DND-41 (cell line): Measurements from ENCODE around the gene BAIAP2.

Experiments
- ATAC-seq: fragments of 200-7000 bp; cut with Tn5 transposase; 3 replicates; pipeline ENCODE4 v1.9.1; 2021; ENCODE audit warnings: low read depth; ENCODE audit not compliant: insufficient read depth
- DNase-seq: peaks from one replicate; pipeline ENCODE4 v3.0.0-alpha.2; 2020
- H2AFZ ChIP-seq: 2 replicates; pipeline ENCODE4 v1.6.0; 2012; ENCODE audit warnings: low read depth, low read length
- H3K27ac ChIP-seq: 2 replicates; pipeline ENCODE4 v1.5.1; 2012; ENCODE audit warnings: low read length, inconsistent platforms
- H3K27me3 ChIP-seq: fragments of 200-600 bp; sonication (generic); 2 replicates; pipeline ENCODE4 v1.6.0; 2012; ENCODE audit warnings: low read length, mild to moderate bottlenecking, inconsistent platforms; ENCODE audit not compliant: insufficient read depth, poor library complexity
- H3K36me3 ChIP-seq: 2 replicates; pipeline ENCODE4 v1.5.1; 2012; ENCODE audit warnings: low read length, inconsistent platforms; ENCODE audit not compliant: insufficient read depth
- H3K4me1 ChIP-seq: 2 replicates; pipeline ENCODE4 v1.5.1; 2012; ENCODE audit warnings: mild to moderate bottlenecking, low read length; ENCODE audit not compliant: insufficient read depth
- H3K4me2 ChIP-seq: 2 replicates; pipeline ENCODE4 v1.6.0; 2012; ENCODE audit warnings: mild to moderate bottlenecking, moderate library complexity, low read length, inconsistent platforms; ENCODE audit not compliant: insufficient read depth
- H3K4me3 ChIP-seq, 2 experiments: fragments of 200-600 bp in 1 of 2; shearing (Covaris generic) in 1 of 2; 2 replicates each; pipeline ENCODE4 v1.5.1; 2012 to 2016; ENCODE audit warnings: inconsistent platforms in 2 of 2, low read length in 2 of 2, mild to moderate bottlenecking in 2 of 2, low read depth in 1 of 2, moderate library complexity in 1 of 2
- H3K79me2 ChIP-seq: 2 replicates; pipeline ENCODE4 v1.6.0; 2012; ENCODE audit warnings: low read length, inconsistent platforms; ENCODE audit not compliant: insufficient read depth
- H3K9ac ChIP-seq: 2 replicates; pipeline ENCODE4 v1.6.0; 2012; ENCODE audit warnings: low read depth, mild to moderate bottlenecking, inconsistent platforms, low read length, moderate library complexity
- H3K9me3 ChIP-seq: 2 replicates; pipeline ENCODE4 v1.5.1; 2012; ENCODE audit warnings: low read length, moderate library complexity, mild to moderate bottlenecking, inconsistent platforms; ENCODE audit not compliant: insufficient read depth, severe bottlenecking
- H4K20me1 ChIP-seq: 2 replicates; pipeline ENCODE4 v1.6.0; 2012; ENCODE audit warnings: low read length; ENCODE audit not compliant: insufficient read depth
- CTCF ChIP-seq: IDR thresholded peaks from 2 replicates; pipeline ENCODE4 v1.5.1; 2012; ENCODE audit warnings: borderline replicate concordance, low read length, moderate library complexity, mild to moderate bottlenecking; ENCODE audit not compliant: poor library complexity, severe bottlenecking; ENCODE audit errors: extremely low read depth
- EZH2 ChIP-seq: IDR thresholded peaks from 3 replicates; pipeline ENCODE4 v1.6.1; 2012; ENCODE audit warnings: borderline replicate concordance, low read depth, mild to moderate bottlenecking, moderate library complexity, low read length, inconsistent platforms; ENCODE audit not compliant: severe bottlenecking

The BAIAP2 gene

DNA sequence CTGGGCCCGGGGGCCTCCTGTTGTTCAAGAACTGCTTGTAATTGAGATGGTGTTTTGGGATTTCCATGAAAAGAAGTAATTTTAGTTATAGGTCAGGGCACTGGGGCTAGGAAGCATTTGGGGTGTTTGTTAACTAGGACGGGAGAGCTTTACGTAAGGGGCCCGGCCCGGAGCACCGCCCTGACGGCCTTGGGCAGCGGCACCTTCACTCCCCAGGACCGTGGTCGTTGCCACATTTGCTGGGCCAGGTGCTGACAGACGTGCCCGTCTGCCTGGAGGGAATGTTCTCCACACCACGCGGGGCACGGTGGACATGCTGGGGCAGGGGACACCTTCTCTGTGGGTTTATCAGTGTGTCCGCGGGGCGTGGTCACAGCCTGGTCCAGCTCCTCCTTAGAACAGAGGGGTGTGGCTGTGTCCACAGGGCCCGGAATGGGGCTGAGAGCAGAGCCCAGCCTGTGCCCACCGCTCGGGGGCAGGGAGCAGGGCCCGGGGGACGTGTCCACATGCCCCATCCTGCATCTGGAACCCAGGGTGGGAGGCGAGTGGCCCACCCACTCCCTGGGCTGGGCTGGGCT lies 57.7 kb downstream of the BAIAP2 start:
- H3K4me1 ChIP-seq, result peaks cover 42% of the 10 kb centered on the region
- H3K4me2 ChIP-seq, result no peak overlapping the region
- H3K9ac ChIP-seq, result no peak overlapping the region
- no peak overlapping the region for H3K4me3 ChIP-seq
- H3K27ac ChIP-seq, result no peak overlapping the region
- ATAC-seq (no peak), DNase-seq (no peak)
- H4K20me1 ChIP-seq, result peaks cover 10% of the 10 kb centered on the region
- no peaks in the 10 kb centered on the region for H3K36me3 ChIP-seq
- no peak for TF ChIP-seq CTCF
- no peak overlapping the region for H2AFZ ChIP-seq
- no peaks in the 10 kb centered on the region for H3K9me3 ChIP-seq
- H3K27me3 ChIP-seq, result no peaks in the 10 kb centered on the region
- no peaks in the 10 kb centered on the region for H3K79me2 ChIP-seq

GRCh38 chr17:81093619-81094508 lies 58.9 kb downstream of the BAIAP2 start:
- TF ChIP-seq CTCF, result no peak
- no peak for TF ChIP-seq EZH2
- Histone ChIP-seq H2AFZ (no peak overlapping the region), H3K4me1 (peaks cover 42% of the 10 kb centered on the region), H3K27ac (peak overlapping the region; percentile 68), H3K9ac (peak overlapping the region; percentile 26), H3K27me3 (no peaks in the 10 kb centered on the region), H3K79me2 (no peaks in the 10 kb centered on the region), H3K4me2 (peak overlapping the region; percentile 46), H4K20me1 (peaks cover 10% of the 10 kb centered on the region), H3K9me3 (no peaks in the 10 kb centered on the region), H3K36me3 (no peaks in the 10 kb centered on the region), H3K4me3 (peak overlapping the region in 1 of 2 experiments; percentile 3; a peak in 1 of 4 replicates)
- ATAC-seq (no peak), DNase-seq (peak; percentile 24)

DNA sequence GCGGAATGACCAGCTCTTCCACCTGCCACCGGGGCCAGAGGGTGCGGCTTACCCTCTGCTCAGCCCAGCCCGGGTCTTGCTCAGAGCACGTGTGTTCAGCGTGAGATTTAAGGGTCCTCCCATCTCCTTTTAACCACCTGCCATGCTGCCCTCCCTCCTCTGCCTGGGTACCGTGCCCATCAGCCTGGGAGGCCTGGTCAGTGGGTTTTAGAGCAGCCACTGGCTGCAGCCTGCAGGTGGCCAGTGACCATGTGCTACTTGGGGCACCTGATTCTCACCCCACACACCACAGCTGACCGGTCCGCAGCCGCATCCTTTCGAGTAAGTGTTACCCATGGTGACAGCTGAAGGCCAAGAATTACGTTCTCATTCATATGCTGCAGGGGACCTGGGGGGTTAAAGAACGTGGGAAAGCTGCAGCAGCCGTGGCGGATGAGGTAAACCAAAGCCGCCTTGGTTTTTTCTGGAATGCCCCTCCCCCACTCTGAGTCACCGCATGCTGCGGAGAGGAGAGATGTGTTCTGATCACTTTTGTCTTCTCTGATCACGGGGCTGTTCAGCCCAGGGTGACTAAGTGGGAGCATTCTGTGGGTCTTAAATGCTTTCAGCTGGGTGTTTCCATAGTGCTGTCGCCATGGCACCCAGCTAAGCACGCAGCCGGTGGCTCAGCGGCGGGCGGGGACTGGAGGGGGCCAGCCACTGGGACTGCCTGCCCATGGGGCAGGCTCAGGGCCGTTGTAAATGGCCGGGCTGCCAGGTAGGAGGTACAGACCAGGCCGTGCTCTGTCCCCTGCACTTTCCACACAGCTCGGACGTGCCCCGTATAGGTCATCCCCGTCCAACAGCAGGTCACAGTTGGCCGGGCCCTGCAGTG lies 59.8 kb downstream of the BAIAP2 start:
- Histone ChIP-seq H3K9me3 (no peaks in the 10 kb centered on the region), H3K4me1 (peaks cover 42% of the 10 kb centered on the region), H3K27me3 (no peaks in the 10 kb centered on the region), H2AFZ (no peak overlapping the region), H4K20me1 (peaks cover 10% of the 10 kb centered on the region), H3K4me2 (peak overlapping the region; percentile 59), H3K79me2 (no peaks in the 10 kb centered on the region), H3K27ac (peak overlapping the region; percentile 68), H3K9ac (peak overlapping the region; percentile 26), H3K36me3 (no peaks in the 10 kb centered on the region), H3K4me3 (peak overlapping the region in 1 of 2 experiments; percentile 37; a peak in 2 of 4 replicates)
- ATAC-seq (peak; percentile 94), DNase-seq (peak; percentile 99)
- TF ChIP-seq CTCF, result no peak
- no peak for TF ChIP-seq EZH2
